ENCODE measurements around the gene DIAPH2. TPM values are rescaled to one million over a fixed set of nuclear protein-coding genes. Genes with fewer than 3 reads are reported as not detected.

The DIAPH2 gene
- total RNA-seq, 1 donor from 2014 or later = 34.2 TPM

DNA sequence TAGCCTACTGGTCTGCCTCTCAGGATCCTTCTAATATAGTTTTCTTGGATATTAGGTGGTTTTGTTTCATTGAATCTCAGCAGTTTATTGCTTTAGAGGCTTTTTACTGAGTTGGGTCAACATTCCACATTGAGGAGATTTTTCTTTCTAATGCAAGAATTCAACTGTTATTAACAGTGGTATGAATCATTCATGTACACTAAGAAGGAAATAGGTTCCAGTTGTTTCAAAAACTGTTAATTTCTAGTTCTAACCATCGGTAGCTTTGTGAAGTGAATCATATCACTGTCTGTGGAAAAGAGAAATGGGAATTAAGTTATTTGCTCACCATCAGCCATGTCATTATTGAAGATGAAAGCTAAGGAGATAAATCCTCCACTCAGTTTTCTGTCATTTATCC is 530.5 kb downstream of the DIAPH2 start:
- no peak overlapping the region for H3K27ac ChIP-seq
- no peak for ATAC-seq
- no peaks in the 10 kb centered on the region for H3K27me3 ChIP-seq (ENCODE audit: low read depth)
- TF ChIP-seq, protein P1, sequence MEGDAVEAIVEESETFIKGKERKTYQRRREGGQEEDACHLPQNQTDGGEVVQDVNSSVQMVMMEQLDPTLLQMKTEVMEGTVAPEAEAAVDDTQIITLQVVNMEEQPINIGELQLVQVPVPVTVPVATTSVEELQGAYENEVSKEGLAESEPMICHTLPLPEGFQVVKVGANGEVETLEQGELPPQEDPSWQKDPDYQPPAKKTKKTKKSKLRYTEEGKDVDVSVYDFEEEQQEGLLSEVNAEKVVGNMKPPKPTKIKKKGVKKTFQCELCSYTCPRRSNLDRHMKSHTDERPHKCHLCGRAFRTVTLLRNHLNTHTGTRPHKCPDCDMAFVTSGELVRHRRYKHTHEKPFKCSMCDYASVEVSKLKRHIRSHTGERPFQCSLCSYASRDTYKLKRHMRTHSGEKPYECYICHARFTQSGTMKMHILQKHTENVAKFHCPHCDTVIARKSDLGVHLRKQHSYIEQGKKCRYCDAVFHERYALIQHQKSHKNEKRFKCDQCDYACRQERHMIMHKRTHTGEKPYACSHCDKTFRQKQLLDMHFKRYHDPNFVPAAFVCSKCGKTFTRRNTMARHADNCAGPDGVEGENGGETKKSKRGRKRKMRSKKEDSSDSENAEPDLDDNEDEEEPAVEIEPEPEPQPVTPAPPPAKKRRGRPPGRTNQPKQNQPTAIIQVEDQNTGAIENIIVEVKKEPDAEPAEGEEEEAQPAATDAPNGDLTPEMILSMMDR (IDR thresholded peaks at IDR 0.05) = no peak
- no peaks in the 10 kb centered on the region for H3K9me3 ChIP-seq
- H3K36me3 ChIP-seq = no peaks in the 10 kb centered on the region
- no peaks in the 10 kb centered on the region for H3K4me1 ChIP-seq
- no peak overlapping the region for H3K4me3 ChIP-seq
- intact Hi-C loops (cut with DNase I) = no loop called here
- no peak for DNase-seq

DNA sequence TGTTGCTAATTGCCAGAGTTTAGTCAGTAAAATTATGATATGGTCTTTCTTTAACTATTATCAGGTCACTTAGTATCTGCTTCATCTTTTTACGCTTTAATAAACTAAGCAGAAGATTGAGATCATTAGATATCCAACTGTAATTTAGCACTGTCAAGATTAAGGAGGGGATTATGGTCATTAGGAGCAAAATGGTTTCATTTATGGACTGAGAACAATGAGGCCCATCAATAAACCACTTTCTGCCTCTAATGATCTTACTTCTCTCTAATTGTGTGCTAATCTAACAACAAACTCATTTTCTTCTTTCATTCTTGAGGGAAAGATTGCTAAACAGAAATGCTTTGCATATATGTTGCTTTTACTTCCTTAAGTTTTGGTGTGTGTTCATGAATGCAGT is 539.5 kb downstream of the DIAPH2 start:
- TF ChIP-seq, protein P1 (IDR thresholded peaks at IDR 0.05) = no peak
- Histone ChIP-seq H3K4me3 (no peak overlapping the region), H3K27ac (no peak overlapping the region), H3K9me3 (no peaks in the 10 kb centered on the region), H3K4me1 (no peaks in the 10 kb centered on the region), H3K27me3 (ENCODE audit: low read depth) (no peaks in the 10 kb centered on the region), H3K36me3 (no peaks in the 10 kb centered on the region)
- DNase-seq = no peak
- ATAC-seq = no peak
- intact Hi-C loops (cut with DNase I) = no loop called here

DNA sequence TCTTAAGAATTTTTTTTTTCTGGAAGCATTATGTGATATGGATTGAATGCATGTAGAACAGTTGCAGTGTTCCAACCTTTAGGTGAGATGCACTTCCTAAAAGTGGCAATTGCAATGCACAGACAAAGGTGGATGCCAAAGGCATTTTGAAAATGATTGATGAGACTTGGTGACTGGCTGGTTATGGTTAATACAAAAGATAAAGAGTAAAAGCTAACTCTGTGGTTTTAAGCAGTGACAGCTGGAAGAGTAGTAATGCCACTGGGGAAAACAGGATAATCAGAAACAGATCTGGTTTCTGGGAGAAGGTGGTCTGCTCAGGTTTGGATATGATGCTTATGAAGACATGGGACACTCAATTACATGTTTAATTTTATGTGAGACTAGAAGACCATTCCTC is 544.7 kb downstream of the DIAPH2 start:
- no peak overlapping the region for H3K4me3 ChIP-seq
- no peak overlapping the region for H3K27ac ChIP-seq
- ATAC-seq (no peak), DNase-seq (no peak)
- H3K9me3 ChIP-seq = no peaks in the 10 kb centered on the region
- TF ChIP-seq, protein P1 (IDR thresholded peaks at IDR 0.05) = no peak
- H3K27me3 ChIP-seq (ENCODE audit: low read depth) = no peaks in the 10 kb centered on the region
- intact Hi-C loops (cut with DNase I) = no loop called here
- no peaks in the 10 kb centered on the region for H3K36me3 ChIP-seq
- no peaks in the 10 kb centered on the region for H3K4me1 ChIP-seq

DNA sequence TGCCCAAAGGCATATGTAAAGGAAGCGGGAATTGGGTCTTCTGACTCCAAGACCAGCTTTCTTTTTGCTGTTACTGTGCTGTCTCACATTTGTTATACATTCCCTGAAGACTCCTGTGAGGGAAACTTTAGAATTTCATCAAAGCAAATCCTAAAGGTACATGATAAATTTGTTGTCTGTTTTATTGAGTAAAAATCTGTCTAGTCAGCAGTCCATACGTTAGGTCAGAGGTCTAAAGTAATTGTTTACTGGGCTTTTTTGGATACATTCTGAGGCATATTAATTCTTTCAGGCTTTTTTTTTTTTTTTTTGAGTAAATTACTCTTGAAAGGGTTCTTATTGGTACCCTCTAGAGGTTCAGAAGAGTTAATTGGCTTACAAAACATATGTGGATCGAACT is 546.3 kb downstream of the DIAPH2 start:
- no peaks in the 10 kb centered on the region for H3K9me3 ChIP-seq
- no peaks in the 10 kb centered on the region for H3K4me1 ChIP-seq
- H3K36me3 ChIP-seq = no peaks in the 10 kb centered on the region
- ATAC-seq (no peak), DNase-seq (no peak)
- no peaks in the 10 kb centered on the region for H3K27me3 ChIP-seq (ENCODE audit: low read depth)
- no peak overlapping the region for H3K27ac ChIP-seq
- no peak overlapping the region for H3K4me3 ChIP-seq
- intact Hi-C loops (cut with DNase I) = no loop called here
- TF ChIP-seq, protein P1 (IDR thresholded peaks at IDR 0.05) = no peak

DNA sequence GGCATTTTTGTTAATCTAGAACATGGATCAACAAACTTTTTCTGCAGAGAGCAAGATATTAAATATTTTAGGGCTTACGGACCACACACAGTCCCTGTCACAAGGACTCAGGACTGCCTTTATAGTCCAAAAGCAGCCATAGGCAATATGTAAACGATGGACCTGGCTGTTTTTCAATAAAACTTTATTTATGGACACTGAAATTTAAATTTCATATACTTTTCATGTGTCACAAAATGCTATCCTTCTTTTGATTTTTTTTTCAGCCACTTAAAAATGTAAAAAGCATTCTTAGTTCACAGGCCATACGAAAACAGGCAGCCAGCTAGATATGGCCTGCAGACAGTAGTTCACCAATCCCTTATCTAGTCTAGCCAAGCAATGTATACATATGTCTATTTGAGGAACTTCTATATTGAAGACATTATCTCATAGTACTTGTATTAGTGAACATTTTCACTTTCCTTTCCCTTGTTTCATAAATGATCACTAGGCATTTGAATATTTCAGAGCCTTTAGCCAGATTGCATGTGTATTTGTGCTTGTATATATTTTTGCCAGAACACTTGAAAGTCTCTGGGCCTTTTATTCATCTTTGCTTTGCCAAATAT is 549.9 kb downstream of the DIAPH2 start:
- intact Hi-C loops (cut with DNase I) = no loop called here
- Histone ChIP-seq H3K27ac (no peak overlapping the region), H3K4me1 (no peaks in the 10 kb centered on the region), H3K4me3 (no peak overlapping the region), H3K9me3 (no peaks in the 10 kb centered on the region), H3K27me3 (ENCODE audit: low read depth) (no peaks in the 10 kb centered on the region), H3K36me3 (no peaks in the 10 kb centered on the region)
- ATAC-seq (no peak), DNase-seq (no peak)
- TF ChIP-seq, protein P1 (IDR thresholded peaks at IDR 0.05) = no peak

Data from lower lobe of right lung (tissue), 2 donors.